Measurements from ENCODE around the gene CCDC85B. TPM values are rescaled to one million over a fixed set of nuclear protein-coding genes. Genes with fewer than 3 reads are reported as not detected.

The CCDC85B gene
- total RNA-seq, 1 donor from 2014 or later = 29.7 TPM

DNA sequence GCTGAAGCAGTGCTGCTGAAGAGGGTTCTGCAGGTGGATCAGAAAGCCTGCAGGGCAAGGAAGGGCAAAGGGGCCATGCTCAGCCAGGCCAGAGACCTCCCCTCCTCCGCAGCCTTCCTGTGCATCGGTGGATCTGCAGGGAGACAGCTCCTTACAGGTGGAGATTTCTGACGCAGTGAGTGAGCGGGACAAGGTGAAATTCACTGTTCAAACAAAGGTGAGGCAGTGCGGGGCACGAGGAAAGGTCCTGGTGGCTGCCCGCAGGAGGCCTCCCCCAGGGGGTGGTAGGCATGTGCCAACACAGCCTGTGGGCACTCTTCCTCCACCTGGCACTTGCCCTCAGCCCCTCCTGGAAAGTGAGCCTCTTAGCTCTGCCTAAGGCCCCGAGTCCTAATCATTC lies 41.1 kb upstream of the CCDC85B start:
- DNase-seq (ENCODE audit: low read depth) (no peak), FAIRE-seq (no peak)
- TF ChIP-seq, protein P1, sequence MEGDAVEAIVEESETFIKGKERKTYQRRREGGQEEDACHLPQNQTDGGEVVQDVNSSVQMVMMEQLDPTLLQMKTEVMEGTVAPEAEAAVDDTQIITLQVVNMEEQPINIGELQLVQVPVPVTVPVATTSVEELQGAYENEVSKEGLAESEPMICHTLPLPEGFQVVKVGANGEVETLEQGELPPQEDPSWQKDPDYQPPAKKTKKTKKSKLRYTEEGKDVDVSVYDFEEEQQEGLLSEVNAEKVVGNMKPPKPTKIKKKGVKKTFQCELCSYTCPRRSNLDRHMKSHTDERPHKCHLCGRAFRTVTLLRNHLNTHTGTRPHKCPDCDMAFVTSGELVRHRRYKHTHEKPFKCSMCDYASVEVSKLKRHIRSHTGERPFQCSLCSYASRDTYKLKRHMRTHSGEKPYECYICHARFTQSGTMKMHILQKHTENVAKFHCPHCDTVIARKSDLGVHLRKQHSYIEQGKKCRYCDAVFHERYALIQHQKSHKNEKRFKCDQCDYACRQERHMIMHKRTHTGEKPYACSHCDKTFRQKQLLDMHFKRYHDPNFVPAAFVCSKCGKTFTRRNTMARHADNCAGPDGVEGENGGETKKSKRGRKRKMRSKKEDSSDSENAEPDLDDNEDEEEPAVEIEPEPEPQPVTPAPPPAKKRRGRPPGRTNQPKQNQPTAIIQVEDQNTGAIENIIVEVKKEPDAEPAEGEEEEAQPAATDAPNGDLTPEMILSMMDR (IDR thresholded peaks at IDR 0.05; ENCODE audit: insufficient read depth, low read length, severe bottlenecking) = no peak
- Histone ChIP-seq H3K4me3 (ENCODE audit: low read depth, low read length) (no peak overlapping the region), H3K36me3 (ENCODE audit: control insufficient read depth, insufficient read depth, low read length) (peaks cover 15% of the 10 kb centered on the region), H3K27me3 (ENCODE audit: control insufficient read depth, insufficient read depth, low read length) (no peaks in the 10 kb centered on the region)

DNA sequence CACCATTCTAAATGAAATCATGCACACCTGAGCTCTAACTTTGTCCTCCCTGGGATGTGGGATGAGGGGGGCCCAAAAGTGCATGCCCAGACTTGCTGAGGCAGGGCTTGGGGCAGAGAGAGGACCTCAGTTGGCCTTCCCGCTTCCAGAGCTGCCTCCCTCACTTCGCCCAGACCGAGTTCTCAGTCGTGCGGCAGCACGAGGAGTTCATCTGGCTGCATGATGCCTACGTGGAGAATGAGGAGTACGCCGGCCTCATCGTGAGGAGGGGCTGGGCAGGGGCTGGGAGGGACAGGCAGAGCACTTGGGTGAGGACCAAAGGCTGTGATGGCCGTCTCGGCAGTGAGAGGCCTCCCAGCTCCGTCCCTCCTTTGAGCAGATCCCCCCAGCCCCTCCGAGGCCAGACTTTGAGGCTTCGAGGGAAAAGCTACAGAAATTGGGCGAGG lies 40.7 kb upstream of the CCDC85B start:
- DNase-seq (ENCODE audit: low read depth) (no peak), FAIRE-seq (no peak)
- peaks cover 17% of the 10 kb centered on the region for H3K36me3 ChIP-seq (ENCODE audit: control insufficient read depth, insufficient read depth, low read length)
- H3K4me3 ChIP-seq (ENCODE audit: low read depth, low read length) = no peak overlapping the region
- H3K27me3 ChIP-seq (ENCODE audit: control insufficient read depth, insufficient read depth, low read length) = no peaks in the 10 kb centered on the region
- TF ChIP-seq, protein P1 (IDR thresholded peaks at IDR 0.05; ENCODE audit: insufficient read depth, low read length, severe bottlenecking) = no peak

DNA sequence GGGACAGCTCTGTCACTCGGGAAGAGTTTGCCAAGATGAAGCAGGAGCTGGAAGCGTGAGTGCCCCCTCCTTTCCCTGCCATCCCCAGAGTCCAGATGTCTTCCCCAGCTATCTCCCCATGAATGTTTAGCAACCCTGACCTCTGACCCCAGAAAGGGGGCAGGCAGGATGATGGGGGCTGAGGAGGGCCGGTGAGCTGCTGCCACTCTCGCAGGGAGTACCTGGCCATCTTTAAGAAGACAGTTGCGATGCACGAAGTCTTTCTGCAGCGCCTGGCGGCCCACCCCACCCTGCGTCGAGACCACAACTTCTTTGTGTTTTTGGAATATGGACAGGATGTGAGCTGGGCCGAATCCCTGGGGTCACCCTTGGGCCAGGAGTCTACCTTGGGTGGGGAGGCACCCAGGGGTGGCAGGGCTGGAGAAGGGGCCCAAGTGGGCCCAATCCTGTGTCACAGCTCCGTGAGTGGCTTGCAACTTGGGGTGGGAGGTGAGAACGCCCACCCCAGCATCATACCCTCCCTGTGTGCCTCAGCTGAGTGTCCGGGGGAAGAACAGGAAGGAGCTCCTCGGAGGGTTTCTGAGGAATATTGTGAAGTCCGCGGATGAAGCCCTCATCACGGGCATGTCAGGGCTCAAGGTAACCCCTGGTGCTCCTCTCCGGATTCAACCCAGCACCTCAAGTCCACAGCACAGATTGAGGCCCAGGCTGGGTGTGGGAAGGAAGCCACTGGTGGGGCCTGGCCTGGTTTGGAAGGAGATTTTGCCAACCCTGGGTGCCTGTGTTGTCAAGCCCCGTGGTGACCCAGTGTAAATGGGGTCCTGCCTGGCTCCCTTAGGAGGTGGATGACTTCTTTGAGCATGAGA lies 40.0 kb upstream of the CCDC85B start:
- no peak for DNase-seq (ENCODE audit: low read depth)
- H3K36me3 ChIP-seq (ENCODE audit: control insufficient read depth, insufficient read depth, low read length) = peaks cover 24% of the 10 kb centered on the region
- peak; percentile 70 for FAIRE-seq

DNA sequence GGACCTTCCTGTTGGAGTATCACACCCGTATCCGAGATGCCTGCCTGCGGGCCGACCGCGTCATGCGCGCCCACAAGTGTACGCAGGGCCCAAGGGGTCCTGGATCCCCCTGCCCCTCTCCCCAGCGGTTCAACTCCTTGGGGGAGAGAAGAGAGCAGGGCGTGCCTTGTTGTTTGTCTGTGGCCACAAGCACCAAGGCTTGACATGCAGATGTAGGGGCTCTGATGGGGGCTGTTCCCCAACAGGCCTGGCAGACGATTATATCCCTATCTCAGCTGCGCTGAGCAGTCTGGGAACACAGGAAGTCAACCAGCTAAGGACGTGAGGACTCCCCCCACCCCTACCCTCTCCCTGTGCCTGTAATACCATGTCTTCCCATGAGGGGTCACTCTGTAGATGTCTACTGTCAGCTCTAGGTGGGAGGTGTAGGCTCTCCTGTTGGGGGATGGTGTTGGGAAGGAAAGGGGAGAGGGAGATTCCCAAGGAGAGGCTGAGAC lies 39.3 kb upstream of the CCDC85B start:
- DNase-seq (ENCODE audit: low read depth) (no peak), FAIRE-seq (no peak)
- Histone ChIP-seq H3K27me3 (ENCODE audit: control insufficient read depth, insufficient read depth, low read length) (no peaks in the 10 kb centered on the region), H3K36me3 (ENCODE audit: control insufficient read depth, insufficient read depth, low read length) (peaks cover 30% of the 10 kb centered on the region), H3K4me3 (ENCODE audit: low read depth, low read length) (no peak overlapping the region)
- TF ChIP-seq, protein P1 (IDR thresholded peaks at IDR 0.05; ENCODE audit: insufficient read depth, low read length, severe bottlenecking) = peak; percentile 55

More for the DNA sequence above, 40.0 kb upstream of the CCDC85B start:
- TF ChIP-seq, protein P1 (IDR thresholded peaks at IDR 0.05; ENCODE audit: insufficient read depth, low read length, severe bottlenecking) = no peak
- Histone ChIP-seq H3K27me3 (ENCODE audit: control insufficient read depth, insufficient read depth, low read length) (no peaks in the 10 kb centered on the region), H3K4me3 (ENCODE audit: low read depth, low read length) (no peak overlapping the region)

DNA sequence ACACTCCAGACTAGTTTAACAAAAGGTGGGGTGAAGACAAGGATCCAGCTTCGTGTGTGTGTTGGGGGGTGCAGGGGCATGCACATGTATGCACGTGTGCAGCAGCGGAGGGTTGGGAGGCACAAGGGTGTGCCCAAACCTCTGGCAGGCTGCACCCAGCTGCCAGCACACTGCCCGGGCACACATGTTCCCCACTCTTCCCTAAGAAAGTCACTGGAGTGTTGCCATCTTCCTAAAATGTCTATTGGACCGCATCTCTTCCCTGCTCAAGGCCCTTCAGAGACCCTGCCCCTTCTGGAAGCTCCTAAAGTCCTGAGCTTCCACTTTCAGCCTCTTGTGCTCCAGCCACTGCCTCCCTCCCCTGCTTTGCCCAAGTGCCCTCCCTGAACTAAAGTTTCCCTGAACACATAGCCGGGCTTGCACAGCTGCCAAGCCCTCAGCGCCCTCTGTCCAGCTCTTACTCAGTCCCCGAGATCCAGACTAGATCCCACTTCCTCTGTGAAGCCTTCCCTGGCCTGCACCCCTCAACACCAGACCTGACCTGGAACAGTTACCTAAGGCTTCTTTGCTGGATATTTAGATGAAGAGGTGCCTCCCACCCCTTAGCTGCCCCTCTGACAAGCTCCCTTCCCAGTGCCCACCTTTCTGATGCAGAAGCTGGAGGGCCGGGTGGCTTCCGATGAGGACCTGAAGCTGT lies 38.5 kb upstream of the CCDC85B start:
- TF ChIP-seq, protein P1 (IDR thresholded peaks at IDR 0.05; ENCODE audit: insufficient read depth, low read length, severe bottlenecking) = no peak
- Histone ChIP-seq H3K4me3 (ENCODE audit: low read depth, low read length) (no peak overlapping the region), H3K27me3 (ENCODE audit: control insufficient read depth, insufficient read depth, low read length) (no peaks in the 10 kb centered on the region), H3K36me3 (ENCODE audit: control insufficient read depth, insufficient read depth, low read length) (peaks cover 34% of the 10 kb centered on the region)
- no peak for FAIRE-seq
- no peak for DNase-seq (ENCODE audit: low read depth)
